ENCODE measurements around the gene OSBPL8. TPM values are rescaled to one million over a fixed set of nuclear protein-coding genes. Genes with fewer than 3 reads are reported as not detected.

OSBPL8 gene
- total RNA-seq, 2 experiments from 2014 or later: 154 to 160 TPM

- Histone ChIP-seq H3K27me3 (ENCODE audit: control insufficient read depth in 1 of 2, insufficient read depth in 2 of 2, low read length in 2 of 2) (no peaks in the 10 kb centered on the region), H3K9me3 (ENCODE audit: control insufficient read depth in 1 of 2, insufficient read depth in 1 of 2, low read length in 2 of 2) (peaks cover 3 to 4% of the 10 kb centered on the region in 2 experiments), H3K4me1 (ENCODE audit: insufficient read depth, low read length) (peaks cover 4% of the 10 kb centered on the region), H3K36me3 (ENCODE audit: insufficient read depth, low read length) (no peaks in the 10 kb centered on the region), H3K4me3 (ENCODE audit: low read length) (no peak overlapping the region), H3K27ac (ENCODE audit: low read depth in 1 of 2, low read length in 2 of 2) (no peak overlapping the region)
- no peak for DNase-seq
- ChIA-PET POLR2A (interaction anchor here (1.3 kb wide), 1 partner anchor 160 kb away, joined by 3 read pairs; the partner anchor contains the start of gene BBS10), CTCF (no interaction called here)
- Mint-ChIP-seq H3K4me1 (ENCODE audit: low read depth) (peaks cover 67% of the 10 kb centered on the region), H3K27me3 (no peaks in the 10 kb centered on the region), H3K4me3 (no peak overlapping the region), H3K27ac (no peak overlapping the region), H3K9me3 (peaks cover 13% of the 10 kb centered on the region), H3K36me3 (ENCODE audit: low read depth) (peaks cover 65% of the 10 kb centered on the region)
- TF ChIP-seq CTCF (IDR thresholded peaks at IDR 0.05): no peak
- no peak for ATAC-seq (ENCODE audit: poor library complexity)
- intact Hi-C loops (cut with DNase I, micrococcal nuclease): no loop called here
Measured at GRCh38 chr12:76508128-76508980, 51.2 kb downstream of the OSBPL8 start.

GRCh38 chr12:76506149-76506548 is 53.4 kb downstream of the OSBPL8 start:
- TF ChIP-seq CTCF (IDR thresholded peaks at IDR 0.05): no peak
- Mint-ChIP-seq H3K9me3 (no peaks in the 10 kb centered on the region), H3K4me1 (ENCODE audit: low read depth) (peaks cover 67% of the 10 kb centered on the region), H3K36me3 (ENCODE audit: low read depth) (peaks cover 66% of the 10 kb centered on the region), H3K27ac (no peak overlapping the region), H3K27me3 (no peaks in the 10 kb centered on the region), H3K4me3 (no peak overlapping the region)
- no peak for DNase-seq
- Histone ChIP-seq H3K27ac (ENCODE audit: low read depth in 1 of 2, low read length in 2 of 2) (no peak overlapping the region), H3K36me3 (ENCODE audit: insufficient read depth, low read length) (peaks cover 3% of the 10 kb centered on the region), H3K4me1 (ENCODE audit: insufficient read depth, low read length) (peaks cover 4% of the 10 kb centered on the region), H3K9me3 (ENCODE audit: control insufficient read depth in 1 of 2, insufficient read depth in 1 of 2, low read length in 2 of 2) (peaks cover 0 to 5% of the 10 kb centered on the region in 2 experiments), H3K4me3 (ENCODE audit: low read length) (no peak overlapping the region), H3K27me3 (ENCODE audit: control insufficient read depth in 1 of 2, insufficient read depth in 2 of 2, low read length in 2 of 2) (no peaks in the 10 kb centered on the region)
- intact Hi-C loops (cut with DNase I, micrococcal nuclease): no loop called here
- CTCF ChIA-PET: no interaction called here
- POLR2A ChIA-PET: no interaction called here
- no peak for ATAC-seq (ENCODE audit: poor library complexity)

- H3K9me3 Mint-ChIP-seq: no peaks in the 10 kb centered on the region
- peaks cover 68% of the 10 kb centered on the region for H3K36me3 Mint-ChIP-seq (ENCODE audit: low read depth)
- no peak overlapping the region for H3K27ac ChIP-seq (ENCODE audit: low read depth in 1 of 2, low read length in 2 of 2)
- peaks cover 3% of the 10 kb centered on the region for H3K36me3 ChIP-seq (ENCODE audit: insufficient read depth, low read length)
- POLR2A ChIA-PET: no interaction called here
- peaks cover 4% of the 10 kb centered on the region for H3K4me1 ChIP-seq (ENCODE audit: insufficient read depth, low read length)
- TF ChIP-seq CTCF (IDR thresholded peaks at IDR 0.05): no peak
- CTCF ChIA-PET: interaction anchor here (0.6 kb wide), 1 partner anchor 25 kb away, joined by 4 read pairs; no protein-coding TSS in a partner anchor
- intact Hi-C loops (cut with DNase I, micrococcal nuclease): no loop called here
- H3K27ac Mint-ChIP-seq: no peak overlapping the region
- H3K4me3 Mint-ChIP-seq: no peak overlapping the region
- no peak overlapping the region for H3K4me3 ChIP-seq (ENCODE audit: low read length)
- ATAC-seq (ENCODE audit: poor library complexity): no peak
- no peaks in the 10 kb centered on the region for H3K27me3 ChIP-seq (ENCODE audit: control insufficient read depth in 1 of 2, insufficient read depth in 2 of 2, low read length in 2 of 2)
- H3K27me3 Mint-ChIP-seq: no peaks in the 10 kb centered on the region
- DNase-seq: no peak
- peaks cover 64% of the 10 kb centered on the region for H3K4me1 Mint-ChIP-seq (ENCODE audit: low read depth)
- H3K9me3 ChIP-seq (ENCODE audit: control insufficient read depth in 1 of 2, insufficient read depth in 1 of 2, low read length in 2 of 2): peaks cover 0 to 5% of the 10 kb centered on the region in 2 experiments
Measured at GRCh38 chr12:76505050-76505449, 54.5 kb downstream of the OSBPL8 start.

All from CD4-positive, alpha-beta T cell (primary cell).